Effector memory CD4-positive, alpha-beta T cell (primary cell): ENCODE results near the gene ALDH18A1.
"Not testable (repeated sequence)": the region's sequence is repeated elsewhere in the genome, so short reads cannot be mapped to it uniquely, and the experiment has no call there.

Experiments used
- DNase-seq, 3 donors: peaks; one replicate each; pipeline ENCODE4 v3.0.0-alpha.2; 2020
- H3K27ac ChIP-seq: 2 replicates; pipeline ENCODE4 v1.7.0; 2013; ENCODE audit warnings: mild to moderate bottlenecking, low read length, moderate library complexity; ENCODE audit not compliant: insufficient read depth, poor library complexity, severe bottlenecking
- H3K27me3 ChIP-seq: replicated peaks from 2 replicates; pipeline ENCODE4 v1.7.0; 2013; ENCODE audit warnings: mild to moderate bottlenecking, low read length; ENCODE audit not compliant: insufficient read depth, control insufficient read depth, poor library complexity, severe bottlenecking
- H3K36me3 ChIP-seq: 2 replicates; pipeline ENCODE4 v1.7.0; 2013; ENCODE audit warnings: mild to moderate bottlenecking, low read length, moderate library complexity; ENCODE audit not compliant: control insufficient read depth, insufficient read depth
- H3K4me1 ChIP-seq: 2 replicates; pipeline ENCODE4 v1.7.0; 2013; ENCODE audit warnings: low read length, mild to moderate bottlenecking; ENCODE audit not compliant: control insufficient read depth, insufficient read depth, poor library complexity, severe bottlenecking
- H3K4me3 ChIP-seq: 2 replicates; pipeline ENCODE4 v1.7.0; 2013; ENCODE audit warnings: low read length, low read depth, mild to moderate bottlenecking; ENCODE audit not compliant: insufficient read depth, poor library complexity, severe bottlenecking
- H3K9me3 ChIP-seq: 2 replicates; pipeline ENCODE4 v1.7.0; 2013; ENCODE audit warnings: mild to moderate bottlenecking, low read length, moderate library complexity; ENCODE audit not compliant: control insufficient read depth

The ALDH18A1 gene

DNA sequence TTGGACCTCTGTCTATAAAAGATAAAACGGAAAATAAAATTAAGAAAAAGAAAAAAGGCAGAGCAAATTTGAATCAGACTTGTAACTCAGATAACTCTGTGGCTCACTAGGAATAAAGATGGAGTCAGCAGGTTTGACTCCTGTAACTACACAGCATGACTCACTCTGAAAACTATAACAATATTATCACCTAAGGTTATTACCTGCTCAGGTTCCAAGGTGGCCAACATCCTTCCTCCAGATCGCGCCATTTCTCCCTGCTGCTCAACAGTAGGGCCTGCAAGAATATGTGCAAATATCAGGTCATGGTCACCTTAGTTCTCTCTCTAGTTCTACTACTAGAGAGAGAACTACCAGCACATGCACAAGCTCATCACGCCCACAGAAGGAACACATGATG is 30.0 kb downstream of the ALDH18A1 start:
- H3K4me3 ChIP-seq: no peak overlapping the region
- no peak for DNase-seq
- no peak overlapping the region for H3K27ac ChIP-seq
- peaks cover 48% of the 10 kb centered on the region for H3K36me3 ChIP-seq
- no peaks in the 10 kb centered on the region for H3K27me3 ChIP-seq
- no peaks in the 10 kb centered on the region for H3K9me3 ChIP-seq
- no peaks in the 10 kb centered on the region for H3K4me1 ChIP-seq

DNA sequence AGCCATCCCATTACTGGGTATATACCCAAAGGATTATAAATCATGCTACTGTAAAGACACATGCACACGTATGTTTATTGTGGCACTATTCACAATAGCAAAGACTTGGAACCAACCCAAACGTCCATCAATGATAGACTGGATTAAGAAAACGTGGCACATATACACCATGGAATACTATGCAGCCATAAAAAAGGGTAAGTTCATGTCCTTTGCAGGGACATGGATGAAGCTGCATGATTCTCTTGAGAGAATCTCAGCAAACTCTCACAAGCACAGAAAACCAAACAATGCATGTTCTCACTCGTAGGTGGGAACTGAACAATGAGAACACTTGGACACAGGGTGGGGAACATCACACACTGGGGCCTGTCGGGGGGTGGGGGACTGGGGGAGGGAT is 36.1 kb downstream of the ALDH18A1 start:
- H3K36me3 ChIP-seq: peaks cover 34% of the 10 kb centered on the region

DNA sequence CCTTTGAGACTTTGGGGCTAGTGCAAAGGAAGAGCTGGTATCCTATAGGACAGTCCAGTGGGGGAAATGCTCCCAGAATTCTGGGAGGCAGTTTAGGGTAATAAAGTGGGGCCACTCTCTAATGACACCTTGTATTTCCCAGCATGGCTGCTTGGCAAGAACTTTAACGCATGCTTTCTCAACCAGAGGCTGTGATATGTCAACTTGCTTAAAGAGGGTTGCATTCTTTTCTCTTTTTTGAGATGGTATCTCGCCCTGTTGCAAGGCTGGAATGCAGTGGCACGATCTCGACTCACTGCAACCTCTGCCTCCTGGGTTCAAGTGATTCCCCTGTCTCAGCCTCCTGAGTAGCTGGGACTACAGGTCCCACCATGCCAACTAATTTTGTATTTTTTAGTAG is 38.4 kb downstream of the ALDH18A1 start:
- H3K27ac ChIP-seq: no peak overlapping the region

More for the DNA sequence above, 36.1 kb downstream of the ALDH18A1 start:
- not testable (repeated sequence) for DNase-seq, H3K27ac ChIP-seq, H3K9me3 ChIP-seq, H3K4me1 ChIP-seq, H3K27me3 ChIP-seq, H3K4me3 ChIP-seq

DNA sequence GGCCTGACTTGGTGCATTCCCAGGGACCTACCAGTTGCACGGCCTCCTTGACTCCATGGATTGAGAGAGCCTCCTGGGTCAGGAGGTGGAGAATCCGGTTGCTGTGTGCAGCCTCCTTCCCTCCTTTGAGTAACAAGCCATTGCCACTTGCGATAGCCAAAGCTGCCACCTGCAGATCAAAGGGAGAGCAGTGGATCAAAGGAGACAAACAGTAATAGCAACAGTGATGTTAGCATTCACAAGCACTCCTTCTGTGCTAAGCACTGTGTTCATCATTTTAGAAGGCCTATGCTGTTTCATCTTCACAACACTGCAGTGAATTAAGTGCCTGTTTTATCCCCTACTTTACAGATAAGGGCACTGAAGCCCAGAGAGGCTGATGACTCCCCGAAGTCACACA is 40.1 kb downstream of the ALDH18A1 start:
- DNase-seq: no peak
- H3K9me3 ChIP-seq: no peaks in the 10 kb centered on the region
- H3K27me3 ChIP-seq: no peaks in the 10 kb centered on the region
- peaks cover 62% of the 10 kb centered on the region for H3K36me3 ChIP-seq
- no peaks in the 10 kb centered on the region for H3K4me1 ChIP-seq
- no peak overlapping the region for H3K27ac ChIP-seq
- H3K4me3 ChIP-seq: no peak overlapping the region

More for the DNA sequence above, 38.4 kb downstream of the ALDH18A1 start:
- no peaks in the 10 kb centered on the region for H3K27me3 ChIP-seq
- no peaks in the 10 kb centered on the region for H3K9me3 ChIP-seq
- no peaks in the 10 kb centered on the region for H3K4me1 ChIP-seq
- peaks cover 47% of the 10 kb centered on the region for H3K36me3 ChIP-seq
- no peak for DNase-seq
- no peak overlapping the region for H3K4me3 ChIP-seq

DNA sequence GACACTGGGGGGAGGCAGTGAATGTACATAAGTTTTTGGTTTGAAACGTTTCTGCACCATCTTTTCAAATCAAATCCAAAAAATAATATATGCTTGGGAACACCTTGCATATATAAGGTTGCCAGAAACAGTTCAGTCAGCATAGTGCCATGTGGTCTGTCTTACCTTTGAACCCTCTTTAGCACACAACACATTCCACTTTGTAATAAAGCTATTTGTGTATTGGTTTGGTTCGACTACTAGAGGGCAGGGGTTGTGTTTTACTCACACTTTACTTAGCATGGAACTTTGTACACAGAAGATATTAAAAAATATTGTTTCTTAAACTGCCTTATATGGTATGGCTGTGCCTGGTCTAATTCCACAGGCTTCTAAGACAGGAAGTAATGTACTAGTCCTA is 43.2 kb downstream of the ALDH18A1 start:
- DNase-seq: no peak
- Histone ChIP-seq H3K9me3 (no peaks in the 10 kb centered on the region), H3K27ac (no peak overlapping the region), H3K36me3 (peaks cover 84% of the 10 kb centered on the region), H3K4me3 (no peak overlapping the region), H3K4me1 (no peaks in the 10 kb centered on the region), H3K27me3 (no peaks in the 10 kb centered on the region)

DNA sequence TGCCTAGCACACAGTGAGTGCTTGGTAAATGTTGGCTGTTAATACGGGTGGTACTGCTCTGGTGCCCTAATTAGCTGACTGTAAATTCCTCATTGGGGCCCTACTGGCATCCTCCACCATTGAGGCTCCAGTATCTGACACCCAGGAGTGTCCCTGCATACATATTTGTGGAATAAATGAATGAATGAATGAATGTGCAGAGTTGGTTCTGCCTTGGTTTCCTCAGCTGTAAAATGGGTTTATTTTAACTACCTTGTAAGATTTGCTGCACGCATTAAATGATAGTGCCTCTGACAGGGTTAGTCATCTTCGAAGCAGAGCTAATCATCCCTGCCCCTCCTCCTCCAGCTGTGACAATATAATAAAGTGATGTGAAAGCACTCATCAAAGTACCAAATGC is 45.8 kb downstream of the ALDH18A1 start:
- no peaks in the 10 kb centered on the region for H3K27me3 ChIP-seq
- no peak overlapping the region for H3K4me3 ChIP-seq
- no peaks in the 10 kb centered on the region for H3K9me3 ChIP-seq
- no peak for DNase-seq
- no peak overlapping the region for H3K27ac ChIP-seq
- peaks cover 74% of the 10 kb centered on the region for H3K36me3 ChIP-seq
- H3K4me1 ChIP-seq: no peaks in the 10 kb centered on the region

DNA sequence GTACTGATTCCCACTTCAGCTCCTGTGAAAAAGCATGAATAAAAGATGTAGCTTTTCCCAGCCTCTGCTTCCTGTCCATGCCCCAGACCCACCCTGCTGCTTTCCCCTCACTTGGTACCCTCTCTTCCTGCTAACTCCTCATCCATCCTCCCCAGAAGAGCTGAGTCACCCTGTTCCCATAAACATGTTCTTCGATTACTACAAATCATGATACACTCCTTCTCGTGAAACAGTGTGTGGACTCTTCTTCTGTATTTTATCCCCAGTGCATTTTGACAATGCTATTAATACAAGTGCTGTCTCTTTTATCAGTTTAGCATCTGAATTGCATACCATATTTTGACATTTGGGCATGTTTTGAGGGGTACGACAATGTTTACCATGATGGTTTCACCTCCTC is 49.6 kb downstream of the ALDH18A1 start:
- no peak overlapping the region for H3K4me3 ChIP-seq
- no peaks in the 10 kb centered on the region for H3K27me3 ChIP-seq
- no peaks in the 10 kb centered on the region for H3K9me3 ChIP-seq
- H3K4me1 ChIP-seq: no peaks in the 10 kb centered on the region
- peaks cover 43% of the 10 kb centered on the region for H3K36me3 ChIP-seq
- no peak overlapping the region for H3K27ac ChIP-seq
- DNase-seq: no peak

DNA sequence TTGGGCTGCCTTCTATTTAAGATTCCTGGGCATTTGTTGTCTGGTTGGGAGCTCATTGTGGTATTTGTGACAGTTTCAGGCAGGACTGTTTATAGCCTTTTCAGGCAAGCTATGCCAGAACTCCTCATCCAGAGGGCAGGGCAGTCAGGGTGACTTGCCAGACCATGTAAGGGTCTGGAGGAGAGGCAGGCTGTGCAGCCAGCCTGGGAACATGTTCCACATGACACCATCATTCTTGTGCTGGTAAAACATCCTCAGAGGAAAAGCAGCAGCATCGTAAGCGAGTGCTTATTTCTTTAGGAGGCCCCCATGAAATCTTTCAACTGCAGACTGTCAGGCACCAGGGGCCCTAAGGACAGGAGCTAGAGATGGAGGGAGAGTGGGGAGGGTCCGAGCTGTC is 51.3 kb downstream of the ALDH18A1 start:
- Histone ChIP-seq H3K4me3 (no peak overlapping the region), H3K27me3 (no peaks in the 10 kb centered on the region), H3K9me3 (no peaks in the 10 kb centered on the region), H3K27ac (no peak overlapping the region), H3K36me3 (peaks cover 29% of the 10 kb centered on the region), H3K4me1 (no peaks in the 10 kb centered on the region)
- DNase-seq: no peak

DNA sequence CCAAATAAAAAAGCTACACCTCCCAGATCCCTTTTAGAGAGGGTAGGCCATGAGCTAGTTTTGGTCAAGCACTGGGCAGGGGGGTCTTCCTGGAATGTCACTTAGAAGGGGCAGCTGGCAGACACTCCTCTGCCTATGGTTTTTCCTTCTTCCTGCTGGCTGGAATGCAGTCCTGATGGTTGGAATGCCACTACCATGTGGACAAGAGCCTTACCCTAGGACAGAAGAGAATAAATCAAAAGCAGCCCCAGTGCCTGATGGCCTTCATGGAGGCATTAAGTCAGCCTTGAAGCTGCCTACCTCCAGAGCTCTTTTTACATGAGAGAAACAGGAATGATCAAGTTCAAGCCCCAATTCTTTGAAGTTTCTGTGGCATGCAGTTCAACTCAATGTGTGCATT is 51.9 kb downstream of the ALDH18A1 start:
- no peaks in the 10 kb centered on the region for H3K27me3 ChIP-seq
- no peak overlapping the region for H3K4me3 ChIP-seq
- no peaks in the 10 kb centered on the region for H3K4me1 ChIP-seq
- no peak for DNase-seq
- H3K9me3 ChIP-seq: no peaks in the 10 kb centered on the region
- H3K36me3 ChIP-seq: peaks cover 26% of the 10 kb centered on the region
- no peak overlapping the region for H3K27ac ChIP-seq

DNA sequence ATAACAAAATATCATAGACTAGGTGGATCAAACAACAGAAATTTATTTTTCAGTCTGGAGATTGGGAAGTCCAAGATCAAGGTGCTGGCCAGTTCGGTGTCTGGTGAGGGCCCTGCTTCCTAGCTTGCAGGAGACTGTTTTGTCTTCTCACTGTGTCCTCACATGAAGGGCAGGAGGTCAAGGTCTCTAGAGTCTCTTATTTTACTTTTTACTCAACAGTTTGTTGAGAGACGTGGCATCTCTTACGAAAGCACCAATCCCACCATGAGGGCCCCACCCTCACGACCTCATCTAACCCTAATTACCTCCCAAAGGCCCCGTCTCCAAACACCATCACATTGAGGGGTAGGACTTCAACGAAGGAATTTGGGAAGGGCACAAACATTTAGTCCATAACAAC is 54.1 kb downstream of the ALDH18A1 start:
- no peaks in the 10 kb centered on the region for H3K4me1 ChIP-seq
- peaks cover 8% of the 10 kb centered on the region for H3K36me3 ChIP-seq
- H3K27ac ChIP-seq: no peak overlapping the region
- no peak overlapping the region for H3K4me3 ChIP-seq
- no peak for DNase-seq
- no peaks in the 10 kb centered on the region for H3K9me3 ChIP-seq
- H3K27me3 ChIP-seq: no peaks in the 10 kb centered on the region
